NCI-H1105 treated with DMSO at 0.1 percent for 48 hours (cell line): ENCODE data around the gene CIAO2B.

Experiments used
- DNase-seq: peaks from one replicate; lab custom pipeline; 2025; lab: John Stamatoyannopoulos, UW

The CIAO2B gene

GRCh38 chr16:66886321-66886720, 47.9 kb downstream of the CIAO2B start:
- no peak for DNase-seq

GRCh38 chr16:66885491-66885890, 48.7 kb downstream of the CIAO2B start:
- no peak for DNase-seq

GRCh38 chr16:66882702-66883101, 51.5 kb downstream of the CIAO2B start:
- no peak for DNase-seq
